Dermis microvascular lymphatic vessel endothelial cell (primary cell): Measurements from ENCODE around the gene WDFY2. TPM values are rescaled to one million over a fixed set of nuclear protein-coding genes. Genes with fewer than 3 reads are reported as not detected.

Experiments used
- DNase-seq, 2 donors: peaks; one replicate each; pipeline versions ENCODE4 v3.0.0 to v3.0.0-alpha.2; 2010; ENCODE audit warnings: low read depth in 2 of 2
- total RNA-seq: library from RNA; depleted of rRNA; stranded (reverse); fragments of >200 nt; gene quantifications from 2 replicates; pipeline ENCODE4 v1.2.1, GENCODE V29; 2014

The WDFY2 gene
- total RNA-seq, 1 donor from 2014 or later, result 2.6 TPM

DNA sequence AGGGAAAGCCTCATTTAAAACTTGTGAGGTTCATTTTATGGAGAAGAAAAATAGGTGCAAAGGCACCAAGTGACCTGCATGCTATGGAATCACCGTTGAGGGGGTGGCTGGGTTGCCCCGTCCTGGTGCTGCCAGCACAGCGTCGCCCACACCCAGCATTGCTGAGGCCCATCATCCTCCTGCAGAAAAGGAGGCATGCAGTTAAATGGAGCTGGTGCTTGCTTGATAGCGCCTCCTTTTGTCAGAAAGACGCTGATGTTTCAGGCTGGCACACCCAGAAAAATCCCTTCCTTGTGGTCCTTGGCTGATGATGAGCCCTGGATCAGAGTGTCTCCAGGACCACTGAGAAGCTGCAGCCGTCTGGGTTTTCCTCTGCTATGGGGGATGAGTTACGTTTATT is 182.8 kb downstream of the WDFY2 start:
- no peak for DNase-seq

DNA sequence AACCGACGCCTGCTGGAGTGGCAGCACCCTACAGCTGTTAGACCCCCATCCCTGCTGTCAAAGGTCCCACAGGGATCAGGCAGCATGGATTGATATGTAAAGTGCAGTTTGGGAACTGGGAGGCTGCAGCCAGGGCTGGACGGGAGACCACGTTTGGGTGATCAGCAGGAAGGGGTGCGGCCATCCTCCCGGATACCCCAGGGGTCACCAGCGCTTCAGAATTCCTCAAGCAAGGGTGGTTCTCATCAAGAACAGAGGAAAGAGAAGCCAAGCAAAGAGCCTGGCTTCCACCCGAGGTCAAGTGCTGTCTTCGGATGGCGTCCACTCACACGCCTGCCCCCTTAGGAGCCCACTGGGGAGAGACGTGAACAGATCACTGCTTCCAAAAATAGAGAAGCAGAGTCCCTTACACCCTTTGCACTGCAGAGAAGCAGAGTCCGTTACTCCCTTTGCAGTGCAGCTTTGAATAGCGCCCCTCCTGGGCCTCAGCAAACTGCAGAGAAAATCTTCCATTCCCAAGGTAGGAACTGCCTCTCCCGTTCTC is 184.2 kb downstream of the WDFY2 start:
- no peak for DNase-seq

DNA sequence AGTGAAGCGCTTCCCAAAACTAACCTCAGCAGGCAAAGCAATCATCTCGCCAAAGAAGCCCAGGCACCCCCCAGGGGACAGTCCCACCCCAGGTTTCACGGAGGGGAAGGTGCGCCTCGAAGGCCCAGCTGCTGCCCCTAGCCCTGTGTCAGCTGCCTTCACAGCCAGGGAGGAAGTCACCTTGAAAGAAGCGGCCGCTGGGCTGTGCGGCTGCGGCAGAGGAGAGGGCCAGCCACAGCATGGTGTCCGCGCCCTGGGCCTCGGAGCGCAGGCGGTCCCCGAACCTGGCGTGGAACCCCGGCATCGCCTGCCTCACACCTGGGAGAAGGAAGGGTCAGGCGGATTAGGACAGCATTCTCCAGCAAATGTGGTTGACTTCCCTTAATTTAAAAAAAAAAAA is 184.7 kb downstream of the WDFY2 start:
- no peak for DNase-seq

DNA sequence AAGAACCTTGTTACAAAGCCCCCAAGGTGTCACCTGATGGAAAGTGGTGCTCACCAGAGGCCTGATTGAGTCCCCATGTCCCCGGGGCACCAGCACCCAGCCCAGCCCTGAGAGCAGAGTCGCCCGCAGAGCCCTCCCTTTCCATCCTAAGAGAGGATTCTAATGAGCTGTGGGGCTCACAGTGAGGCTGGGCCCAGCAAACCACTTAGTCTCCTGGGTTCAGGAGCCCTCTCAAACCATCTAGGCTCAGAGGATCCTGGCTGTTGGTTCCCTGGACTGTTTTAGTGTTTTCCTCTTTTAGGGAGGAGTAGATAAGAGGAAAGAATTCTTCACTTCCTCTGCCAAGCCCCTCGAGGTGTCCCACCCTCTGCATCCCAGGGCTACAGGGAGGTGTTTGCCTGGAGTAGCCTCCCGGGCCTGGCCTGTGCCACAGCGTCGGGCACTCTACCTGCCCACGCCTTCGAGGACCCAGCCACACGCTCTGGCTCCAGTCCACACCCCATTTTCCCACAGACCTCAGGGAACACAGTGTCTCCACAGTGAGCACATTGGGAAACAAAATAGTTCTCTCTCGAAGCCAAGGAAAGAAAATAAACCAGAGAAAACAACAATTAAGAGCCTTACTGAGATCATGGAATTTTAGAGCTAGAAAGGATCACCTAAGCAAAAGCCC is 185.3 kb downstream of the WDFY2 start:
- DNase-seq, result no peak

DNA sequence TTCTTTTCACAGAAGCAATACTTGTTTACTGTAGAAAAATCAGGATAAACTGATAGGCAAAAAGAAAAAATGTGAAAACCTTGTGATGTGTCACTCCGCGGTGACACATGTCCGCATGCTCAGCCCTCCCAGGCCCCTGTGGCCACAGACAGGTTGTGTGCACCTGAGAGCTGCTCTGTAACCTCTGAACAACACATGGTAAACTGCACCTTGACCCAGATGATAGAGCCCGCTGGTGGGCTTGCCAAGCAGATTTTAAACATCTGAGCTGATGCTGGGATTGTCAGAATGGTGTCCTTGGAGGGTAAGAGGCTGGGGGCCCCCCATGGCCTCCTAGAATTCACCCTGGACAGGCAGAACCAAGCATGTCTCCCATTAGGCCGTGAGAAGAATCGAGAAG is 185.9 kb downstream of the WDFY2 start:
- no peak for DNase-seq

DNA sequence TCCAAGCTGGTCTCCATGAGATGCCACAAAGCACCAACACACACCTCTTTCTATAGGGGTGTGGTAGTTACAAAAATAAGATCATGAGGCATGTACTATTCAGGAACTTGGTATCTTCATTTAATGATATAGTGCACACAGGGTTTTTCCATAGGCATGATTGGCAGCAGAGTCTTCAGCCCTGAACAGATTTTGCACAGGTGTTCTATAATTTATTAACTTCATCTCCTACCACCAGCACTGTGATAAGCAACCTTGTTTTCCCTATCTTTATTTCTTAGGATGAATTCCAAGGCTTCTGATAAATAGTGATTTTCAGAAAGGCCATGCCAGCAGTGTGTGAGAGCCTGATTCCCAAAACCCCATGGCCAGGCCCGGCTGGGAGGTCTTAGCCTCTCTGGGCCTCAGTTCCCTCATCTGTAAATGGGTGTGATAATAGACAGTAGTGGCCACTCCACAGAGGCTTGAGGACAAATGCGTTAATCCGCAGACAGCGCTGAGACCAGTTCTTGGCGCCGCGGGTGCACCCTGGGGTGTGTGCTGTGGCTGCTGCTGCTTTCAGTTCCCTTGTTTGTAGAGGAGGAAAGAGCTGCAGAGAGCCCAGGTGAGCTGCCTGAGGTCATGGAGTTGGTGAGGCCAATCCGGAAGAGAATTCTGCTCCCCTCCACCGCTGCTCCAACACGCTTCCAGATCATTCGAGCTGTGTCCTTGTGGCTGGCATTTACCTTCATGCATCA is 186.6 kb downstream of the WDFY2 start:
- DNase-seq, result no peak

DNA sequence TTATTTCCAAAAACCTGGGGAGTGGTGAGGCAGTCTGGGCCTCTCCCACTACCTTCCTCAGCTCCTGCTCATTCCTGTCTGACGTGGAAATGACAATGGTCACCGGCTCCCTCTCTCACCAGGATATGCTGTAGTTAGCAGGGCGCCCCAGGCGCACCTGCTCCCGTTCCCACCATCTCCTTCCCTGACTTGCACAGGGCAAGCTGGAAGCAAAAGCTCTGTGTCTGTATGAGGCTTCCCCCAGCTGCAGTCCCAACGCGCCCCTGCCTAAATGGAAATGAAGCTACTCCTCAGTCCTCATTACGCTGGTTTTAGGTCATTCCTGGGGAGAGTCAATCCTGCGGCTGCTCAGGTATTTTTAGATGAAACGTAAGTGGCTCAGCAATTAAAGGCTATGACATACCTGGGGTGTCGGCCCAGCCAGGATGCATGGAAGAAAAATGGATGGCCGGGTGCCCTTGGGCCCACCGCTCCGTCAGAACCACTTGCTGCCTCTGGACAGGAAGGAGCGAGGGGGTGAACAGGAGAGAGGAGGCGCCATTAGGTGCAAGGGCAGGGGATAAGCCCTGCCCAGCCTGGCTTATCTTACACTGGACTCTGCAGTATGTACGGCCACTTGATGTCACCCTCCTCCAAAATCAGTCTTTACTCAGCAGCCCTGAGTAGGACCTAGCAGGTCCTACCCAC is 187.3 kb downstream of the WDFY2 start:
- DNase-seq, result no peak

DNA sequence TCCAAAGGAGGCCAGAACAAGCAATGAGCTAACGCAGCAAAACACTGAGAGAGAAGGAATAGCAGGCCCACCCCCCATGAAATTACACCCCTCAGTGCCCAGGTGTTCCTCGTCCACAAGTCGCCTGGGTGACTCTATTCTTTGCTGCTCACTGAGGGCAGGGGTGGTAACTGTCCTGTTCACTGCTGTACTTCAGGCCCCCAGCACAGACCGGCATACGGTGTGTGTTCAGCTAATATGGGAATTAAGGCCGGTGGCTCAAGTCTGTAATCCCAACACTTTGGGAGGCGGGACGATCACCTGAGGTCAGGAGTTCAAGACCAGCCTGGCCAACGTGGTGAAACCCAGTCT is 187.8 kb downstream of the WDFY2 start:
- no peak for DNase-seq

DNA sequence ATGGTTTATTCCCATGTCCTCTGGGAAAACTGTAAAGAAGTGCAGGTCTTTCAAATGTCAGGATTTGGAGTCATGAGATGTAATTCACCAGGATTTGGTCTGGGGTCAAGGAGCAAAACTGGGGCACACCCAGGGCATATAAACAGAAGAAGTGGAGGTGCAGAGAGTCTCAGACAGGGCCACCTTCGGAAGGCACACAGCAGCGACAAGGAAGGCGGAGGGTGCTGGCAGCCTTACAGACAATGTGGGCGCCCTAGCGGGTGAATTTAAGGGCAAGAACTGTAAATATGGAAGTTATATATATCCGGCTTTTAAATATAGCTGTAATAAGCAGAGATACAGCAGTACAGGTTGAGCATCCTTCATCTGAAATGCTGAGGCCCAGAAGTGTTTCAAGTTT is 188.5 kb downstream of the WDFY2 start:
- DNase-seq, result no peak

DNA sequence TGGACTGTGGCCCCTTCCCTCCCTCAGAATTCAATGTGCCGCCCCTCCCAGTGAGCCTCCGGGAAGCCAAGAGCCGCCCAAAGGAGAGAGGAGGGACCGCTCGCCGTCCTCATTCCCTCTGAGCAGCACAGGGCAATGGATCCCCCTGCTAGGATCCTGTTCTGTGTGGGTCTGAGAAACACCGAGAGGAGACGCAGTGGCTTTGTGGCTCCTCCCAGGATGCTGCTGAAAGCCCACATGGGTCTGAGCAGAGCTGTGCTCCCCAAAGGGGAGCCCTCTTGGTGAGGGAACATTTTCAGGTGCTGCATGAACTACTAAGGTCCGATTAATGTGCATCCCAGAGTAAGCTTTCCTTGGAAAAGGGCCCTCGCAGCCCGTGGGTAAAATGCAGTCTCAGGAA is 189.3 kb downstream of the WDFY2 start:
- DNase-seq, result no peak

DNA sequence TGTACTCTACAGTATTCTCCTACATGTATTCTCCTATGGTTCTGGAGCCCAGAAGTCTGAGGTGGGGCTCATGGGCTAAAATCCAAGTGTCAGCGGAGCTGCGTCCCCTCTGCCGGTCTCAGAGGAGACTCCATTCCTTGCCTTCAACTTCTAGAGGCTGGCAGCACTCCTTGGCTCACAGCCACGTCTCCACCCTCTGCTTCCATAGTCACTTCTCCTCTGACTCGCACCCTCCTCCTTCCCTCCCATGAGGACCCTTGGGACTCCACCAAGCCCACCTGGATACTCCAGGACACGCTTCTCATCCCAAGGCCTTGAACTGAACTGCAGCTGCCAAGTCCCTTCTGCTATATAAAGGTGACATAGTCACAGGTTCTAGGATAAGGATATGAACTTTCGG is 191.9 kb downstream of the WDFY2 start:
- no peak for DNase-seq

DNA sequence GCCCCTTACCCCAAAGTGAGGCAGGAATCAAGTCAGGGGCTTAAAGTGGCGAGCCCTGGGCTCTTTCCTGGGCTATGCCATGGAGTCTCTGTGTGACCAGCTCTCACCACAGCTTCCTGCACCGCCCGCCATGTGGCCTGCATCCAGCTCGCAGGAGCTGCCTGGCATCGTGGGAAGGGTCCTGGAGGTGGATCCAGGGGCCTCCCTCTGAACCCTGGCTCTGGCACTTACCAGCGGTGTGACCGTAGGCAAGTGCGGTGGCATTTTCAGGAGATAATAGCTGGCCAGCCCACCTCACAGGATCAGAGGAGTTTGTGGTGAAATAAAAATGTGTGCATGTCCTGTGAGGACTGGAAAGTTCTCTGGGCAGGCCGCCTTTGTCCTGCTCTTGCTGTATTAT is 193.7 kb downstream of the WDFY2 start:
- no peak for DNase-seq

DNA sequence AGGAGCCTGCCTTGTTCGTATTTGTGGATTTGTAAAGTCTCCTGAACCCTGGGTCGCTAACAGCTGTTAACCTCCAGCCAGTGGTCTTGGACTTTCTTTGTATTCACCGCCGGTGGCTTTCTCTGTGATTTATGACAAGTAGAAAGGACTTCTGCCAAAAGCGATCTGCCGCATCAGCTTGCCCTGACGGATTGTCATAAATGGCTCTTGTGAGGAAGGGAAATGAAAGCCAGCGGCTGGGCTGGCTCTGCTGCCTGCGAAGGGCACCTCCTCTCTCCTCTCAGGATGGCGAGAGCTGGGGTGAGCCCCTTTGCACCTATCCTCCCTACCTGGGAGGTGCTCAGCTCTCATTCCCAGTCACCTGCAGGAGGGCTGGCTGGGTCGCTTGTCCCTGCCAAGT is 194.1 kb downstream of the WDFY2 start:
- DNase-seq, result no peak

DNA sequence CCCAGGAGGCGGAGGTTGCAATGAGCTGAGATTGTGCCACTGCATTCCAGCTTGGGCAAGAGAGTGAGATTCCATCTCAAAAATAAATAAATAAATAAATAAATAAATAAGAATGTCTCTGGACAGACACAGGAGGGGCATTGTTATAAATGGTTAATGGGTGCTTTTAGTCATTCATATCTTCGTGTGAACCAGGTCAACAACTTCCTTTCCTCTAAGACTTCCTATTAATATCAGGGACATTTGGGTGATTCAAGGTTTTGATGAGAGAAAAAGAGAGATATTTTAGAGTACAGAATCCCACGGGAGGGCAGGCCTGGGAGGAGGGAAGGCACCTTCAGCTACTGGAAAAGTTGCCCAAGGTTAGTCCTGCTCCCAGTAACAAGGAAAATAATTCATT is 195.8 kb downstream of the WDFY2 start:
- no peak for DNase-seq

DNA sequence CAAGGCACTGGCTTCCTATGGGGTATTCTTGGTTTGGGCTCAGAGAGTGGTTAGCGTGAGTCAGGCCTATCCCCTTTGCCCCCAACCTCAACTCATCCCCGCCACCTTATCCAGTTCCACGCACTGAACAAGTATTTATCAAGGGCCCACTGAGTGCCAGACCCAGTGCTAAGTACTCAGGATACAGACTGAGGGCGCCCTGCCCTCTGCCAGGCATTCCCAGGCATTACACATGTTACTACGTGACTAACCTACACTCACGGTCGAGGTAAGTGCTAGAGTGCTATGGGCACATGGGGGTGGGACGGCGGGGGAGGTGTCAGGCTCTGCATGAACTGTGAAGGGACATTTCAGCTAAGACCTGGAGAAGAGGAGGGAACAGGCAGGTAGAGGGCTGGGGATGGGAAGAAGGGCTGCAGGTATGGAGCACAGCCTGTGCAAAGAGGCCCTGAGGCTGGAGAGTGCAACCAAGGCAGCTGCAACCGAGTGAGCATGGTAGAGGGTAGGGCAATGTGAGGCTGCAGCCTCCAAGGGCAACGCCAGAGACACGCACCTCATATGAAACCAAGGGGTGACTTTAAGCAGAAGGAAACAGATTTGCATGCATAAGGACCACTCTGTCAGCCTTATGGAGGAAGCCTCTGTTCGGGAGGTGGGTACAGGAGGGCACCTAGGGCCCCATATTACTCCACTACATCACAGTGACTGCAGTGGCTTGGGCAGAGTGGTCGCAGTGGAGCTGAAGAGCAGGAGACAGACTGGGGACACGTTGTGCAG is 197.2 kb downstream of the WDFY2 start:
- DNase-seq, result peak; percentile 33 to 61

DNA sequence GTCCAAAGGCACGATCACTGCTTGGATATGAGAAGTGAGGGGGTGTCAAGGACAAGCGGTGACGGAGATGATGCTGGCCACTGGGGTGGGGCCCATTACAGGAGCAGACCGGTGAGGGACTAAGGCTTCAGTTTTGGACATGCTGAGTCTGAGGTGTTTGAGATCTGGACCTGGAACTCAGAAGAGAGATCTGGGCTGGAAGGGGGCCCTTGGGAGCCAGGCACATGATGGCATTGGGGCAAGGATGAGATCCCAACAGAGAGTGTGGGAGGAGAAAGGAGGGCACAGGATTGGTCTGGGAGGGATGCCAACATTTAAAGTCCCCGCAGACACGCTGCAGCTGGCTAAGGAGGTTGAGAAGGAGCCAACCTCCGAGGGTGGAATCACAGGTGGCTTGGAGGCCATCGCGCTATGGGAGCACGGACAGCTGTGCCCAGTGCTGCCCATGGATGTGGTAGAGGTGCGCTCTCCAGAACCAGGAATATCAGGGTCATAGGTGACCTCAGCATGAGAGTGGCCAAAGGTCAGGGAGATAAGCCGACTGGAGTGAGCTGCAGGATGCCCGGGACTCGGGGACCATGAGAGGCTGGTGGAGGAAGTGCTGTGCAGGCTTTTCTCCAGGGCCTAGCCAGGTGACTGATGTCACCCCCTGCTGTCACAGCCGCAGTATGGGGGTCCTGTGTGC is 197.9 kb downstream of the WDFY2 start:
- no peak for DNase-seq

DNA sequence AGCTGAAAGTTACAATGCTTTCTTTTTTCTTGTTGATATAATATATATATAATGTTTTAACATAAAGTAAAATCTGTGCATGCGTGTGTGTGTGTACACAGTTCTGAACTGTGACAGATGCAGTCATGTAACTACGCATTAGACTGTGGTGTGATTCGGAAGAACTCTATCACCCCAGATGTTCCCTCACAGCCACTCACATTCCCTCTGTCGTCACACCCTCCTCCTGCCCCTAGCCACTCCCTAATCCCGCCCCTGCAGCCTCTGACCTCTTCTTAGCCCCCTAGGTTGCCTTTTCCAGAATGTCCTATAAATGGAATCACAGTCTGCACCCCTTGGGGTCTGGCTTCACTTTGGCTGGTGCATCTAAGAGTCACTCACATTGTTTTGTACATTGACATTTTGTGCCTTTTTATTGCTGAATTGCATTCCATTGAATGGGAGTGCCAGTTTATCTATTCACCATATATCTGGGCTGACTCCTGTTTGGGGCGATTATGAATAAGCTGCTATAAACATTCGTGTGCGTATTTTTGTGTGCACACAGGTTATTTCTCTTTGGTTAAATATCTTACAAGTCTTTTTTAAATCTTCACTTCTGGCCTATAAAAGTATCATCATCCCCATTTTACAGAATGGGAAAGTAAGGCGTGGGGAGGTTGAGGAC is 199.3 kb downstream of the WDFY2 start:
- DNase-seq, result no peak

DNA sequence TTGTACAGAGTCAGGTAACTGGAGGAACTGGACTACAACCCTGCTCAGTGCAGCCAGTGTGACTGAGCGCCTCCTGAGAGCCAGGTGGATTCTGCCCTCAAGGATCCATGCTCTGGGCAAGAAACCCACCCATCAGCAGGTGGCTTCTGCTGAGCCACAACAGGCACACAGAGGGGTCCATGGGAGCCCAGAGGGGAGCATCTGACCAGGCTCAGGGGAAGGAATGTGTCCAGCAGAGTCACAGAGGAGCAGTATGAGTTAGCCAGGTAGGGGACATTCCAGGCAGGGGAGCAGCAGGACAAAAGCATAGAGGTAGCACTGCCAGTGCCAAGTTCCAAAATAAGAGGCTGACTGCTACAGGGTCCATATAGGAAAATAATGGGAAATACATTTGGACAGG is 199.8 kb downstream of the WDFY2 start:
- DNase-seq, result no peak

DNA sequence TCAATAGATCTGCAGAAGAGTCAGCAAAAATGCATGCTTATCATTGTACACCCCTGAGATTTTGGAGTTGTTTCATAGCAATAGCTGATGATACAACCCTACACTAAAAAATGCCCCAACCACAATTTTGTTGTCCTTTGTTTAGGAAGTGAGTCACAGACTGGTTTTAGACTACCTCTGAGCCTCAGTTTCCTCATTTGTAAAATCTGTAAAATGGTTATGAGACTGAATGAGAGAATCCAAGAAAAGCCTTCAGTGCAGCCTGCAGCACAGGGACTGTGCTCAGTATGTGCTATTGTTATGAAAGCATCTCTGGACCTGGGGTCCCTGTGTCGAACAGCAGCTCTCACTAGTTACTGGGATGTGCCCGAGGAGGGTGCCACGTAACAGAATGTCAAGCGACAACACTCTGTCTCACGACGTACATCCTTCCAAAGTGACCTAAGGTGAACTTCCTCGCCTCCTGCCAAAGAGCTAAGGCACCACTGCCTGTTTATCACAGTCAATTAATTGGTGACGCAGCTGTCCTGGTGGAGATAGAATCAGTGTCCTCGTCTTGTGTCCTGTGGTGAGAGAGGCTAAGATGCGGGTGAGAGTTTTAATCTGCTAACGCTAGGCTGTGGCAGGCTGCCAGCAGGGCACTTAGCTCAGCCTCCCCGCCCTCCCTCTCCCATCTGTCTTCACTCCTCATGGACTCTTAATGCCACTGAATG is 201.6 kb downstream of the WDFY2 start:
- DNase-seq, result no peak
